Astrocyte of the spinal cord (primary cell): Measurements from ENCODE around the gene TENM4.

Experiments used
- DNase-seq: peaks from one replicate; pipeline ENCODE4 v3.0.0; 2011; ENCODE audit warnings: low read depth, low spot score
- H3K4me3 ChIP-seq: 2 replicates; pipeline ENCODE4 v1.5.1; 2011; ENCODE audit warnings: low read depth, mild to moderate bottlenecking, low read length, moderate library complexity
- CTCF ChIP-seq: IDR thresholded peaks from 2 replicates; pipeline ENCODE4 v1.5.1; 2012; ENCODE audit warnings: low read depth, mild to moderate bottlenecking, low read length, inconsistent platforms
- in situ Hi-C: cut with HindIII; loops from 2 replicates; pipeline ENCODE4 v1.10.0; 2017; ENCODE audit warnings: low sequenced_read_pairs

TENM4 gene

GRCh38 chr11:78797559-78797958 is 643.3 kb downstream of the TENM4 start:
- no peak for DNase-seq
- in situ Hi-C loops, result no loop called here
- TF ChIP-seq CTCF, result no peak
- no peak overlapping the region for H3K4me3 ChIP-seq

- in situ Hi-C loops, result no loop called here
- TF ChIP-seq CTCF, result no peak
- peak; percentile 96 for DNase-seq
- no peak overlapping the region for H3K4me3 ChIP-seq
These were observed 643.9 kb downstream of the TENM4 start for GRCh38 chr11:78796956-78797355.

- no peak for TF ChIP-seq CTCF
- in situ Hi-C loops, result no loop called here
- peak; percentile 82 for DNase-seq
- no peak overlapping the region for H3K4me3 ChIP-seq
These were observed 645.1 kb downstream of the TENM4 start for GRCh38 chr11:78795621-78796261.

- no peak for DNase-seq
- in situ Hi-C loops, result no loop called here
- TF ChIP-seq CTCF, result no peak
- no peak overlapping the region for H3K4me3 ChIP-seq
These were observed 648.9 kb downstream of the TENM4 start for GRCh38 chr11:78791964-78792363.

- TF ChIP-seq CTCF, result no peak
- in situ Hi-C loops, result no loop called here
- no peak for DNase-seq
- no peak overlapping the region for H3K4me3 ChIP-seq
These were observed 649.6 kb downstream of the TENM4 start for GRCh38 chr11:78791254-78791653.

- in situ Hi-C loops, result no loop called here
- no peak for TF ChIP-seq CTCF
- H3K4me3 ChIP-seq, result no peak overlapping the region
- no peak for DNase-seq
These were observed 650.0 kb downstream of the TENM4 start for GRCh38 chr11:78790784-78791183.

GRCh38 chr11:78789375-78789774 is 651.5 kb downstream of the TENM4 start:
- TF ChIP-seq CTCF, result no peak
- DNase-seq, result no peak
- in situ Hi-C loops, result no loop called here
- no peak overlapping the region for H3K4me3 ChIP-seq
